Muscle of arm (tissue), 12 donors: ENCODE data around the gene USB1. TPM values are rescaled to one million over a fixed set of nuclear protein-coding genes. Genes with fewer than 3 reads are reported as not detected.
"Not testable (repeated sequence)": the region's sequence is repeated elsewhere in the genome, so short reads cannot be mapped to it uniquely, and the experiment has no call there.

Source experiments
- DNase-seq: peaks from one replicate; pipeline ENCODE4 v3.0.0-alpha.2; 2013
- polyA plus RNA-seq, 12 donors: library from polyadenylated mRNA; unstranded; fragments of 120-200 nt; gene quantifications; one replicate each; pipeline ENCODE4 v1.2.1, GENCODE V29; 2013; ENCODE audit not compliant: insufficient read length in 12 of 12

Gene USB1
- polyA plus RNA-seq, 12 donors: 11.1 to 33.9 (median 15.5) TPM; not detected in 1

DNA sequence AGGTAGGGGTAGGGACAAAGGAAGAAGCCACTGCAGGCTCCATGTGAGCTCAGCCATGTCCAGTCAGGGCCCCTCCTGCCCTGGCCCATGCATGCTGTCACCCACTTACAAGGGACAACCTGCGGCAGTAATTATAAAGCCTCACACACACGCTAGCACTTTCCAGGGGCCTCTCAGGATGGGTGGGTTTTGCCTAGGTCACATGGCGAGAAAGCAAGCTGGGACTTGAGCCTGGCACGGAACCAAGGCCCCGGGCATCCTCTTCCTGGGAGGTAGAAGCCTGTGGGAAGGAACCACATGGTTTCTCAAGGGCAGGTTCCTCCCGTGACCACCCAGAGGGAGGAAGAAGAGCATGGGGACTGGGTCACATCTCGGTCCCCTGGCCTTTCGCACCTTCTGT lies 7.8 kb upstream of the USB1 start:
- DNase-seq: no peak

DNA sequence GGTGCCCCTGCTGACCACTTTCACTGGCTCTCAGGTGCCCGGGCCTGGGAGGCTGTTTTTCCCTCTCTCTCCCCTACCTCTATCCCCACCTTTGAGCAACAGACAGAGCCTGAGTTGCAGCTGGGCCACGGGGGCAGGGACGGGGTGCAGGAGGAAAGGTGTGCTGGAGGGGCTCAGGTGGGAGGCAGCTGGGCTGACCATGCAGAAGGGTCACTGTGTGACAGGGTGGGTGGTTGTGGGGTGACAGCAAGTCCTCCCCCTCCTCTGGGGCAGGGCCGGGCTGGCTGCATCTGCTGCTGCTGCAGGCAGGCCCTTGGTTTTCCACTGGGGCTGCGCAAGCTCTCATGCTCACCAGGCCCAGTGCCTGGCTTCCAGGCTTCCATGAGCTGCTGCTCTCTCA lies 7.3 kb upstream of the USB1 start:
- DNase-seq: no peak

DNA sequence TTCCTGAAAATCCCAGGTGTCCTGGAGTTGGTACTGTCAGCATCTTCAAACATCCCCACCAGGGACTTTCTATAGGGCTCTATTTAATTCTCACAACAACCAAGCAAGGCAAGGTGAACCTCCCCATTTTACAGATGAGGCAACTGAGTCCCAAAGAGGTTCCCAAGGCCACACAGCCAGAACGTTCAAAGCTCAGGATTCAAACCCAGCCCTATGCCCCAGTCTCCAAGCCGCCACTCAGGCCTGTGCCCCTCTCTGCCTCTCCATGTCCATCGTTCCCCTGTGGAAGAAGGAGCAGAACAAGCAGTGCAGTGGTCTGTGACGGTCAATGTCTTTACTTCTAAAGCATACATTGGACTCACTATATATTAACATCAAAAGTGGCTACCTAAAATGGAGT lies 6.8 kb upstream of the USB1 start:
- no peak for DNase-seq

DNA sequence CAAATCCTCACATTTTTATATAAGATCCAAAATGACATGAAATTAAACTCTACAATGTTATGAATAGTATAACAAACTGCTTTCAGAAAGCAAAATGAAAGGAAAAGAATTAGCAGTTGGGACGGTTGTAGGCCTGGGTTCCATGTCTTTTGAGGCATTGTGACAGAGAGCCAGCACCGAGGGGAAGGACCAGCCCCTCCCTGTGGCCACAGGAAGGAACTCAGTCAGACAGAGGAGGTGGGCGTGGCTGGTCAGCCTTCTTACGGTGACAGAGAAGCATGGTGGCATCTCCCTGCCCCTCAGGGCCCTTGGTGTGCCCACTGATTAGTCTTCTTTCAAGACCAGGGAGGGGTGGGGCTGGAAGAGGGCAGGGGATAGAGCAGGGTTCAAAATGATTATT lies 6.4 kb upstream of the USB1 start:
- DNase-seq: no peak

DNA sequence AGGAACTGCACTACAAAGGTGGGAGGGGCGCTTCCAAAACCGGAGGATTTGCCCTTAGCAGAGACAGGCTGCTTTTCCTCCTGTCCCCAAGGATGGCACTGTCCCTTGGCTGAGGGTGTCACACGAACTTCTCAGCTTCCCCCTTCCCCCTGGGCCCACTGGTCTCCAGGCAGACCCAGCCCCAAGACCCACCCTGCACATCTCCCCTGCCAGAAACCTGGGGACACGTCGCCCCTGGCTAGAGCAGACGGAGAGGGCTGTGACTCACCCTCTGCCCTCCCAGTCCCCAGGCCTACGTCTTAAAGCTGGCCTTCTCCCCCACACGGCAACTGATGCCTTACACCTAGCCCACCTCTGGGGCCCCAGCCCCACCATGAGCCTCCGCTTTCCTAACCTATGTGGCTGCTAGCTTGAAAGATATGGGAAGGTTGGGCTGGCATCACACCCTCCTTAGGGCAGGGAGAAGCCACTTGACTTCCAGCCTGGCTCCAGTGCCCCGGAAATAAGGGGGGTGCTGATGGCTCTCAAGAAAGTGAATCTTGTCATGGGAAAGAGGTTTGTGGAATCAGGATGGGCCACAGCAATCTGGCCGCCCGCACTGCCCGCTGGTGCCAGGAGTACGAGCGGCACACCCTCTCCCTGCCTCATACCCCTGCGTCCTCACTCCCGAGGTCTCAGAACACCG lies 5.3 kb upstream of the USB1 start:
- DNase-seq: no peak

DNA sequence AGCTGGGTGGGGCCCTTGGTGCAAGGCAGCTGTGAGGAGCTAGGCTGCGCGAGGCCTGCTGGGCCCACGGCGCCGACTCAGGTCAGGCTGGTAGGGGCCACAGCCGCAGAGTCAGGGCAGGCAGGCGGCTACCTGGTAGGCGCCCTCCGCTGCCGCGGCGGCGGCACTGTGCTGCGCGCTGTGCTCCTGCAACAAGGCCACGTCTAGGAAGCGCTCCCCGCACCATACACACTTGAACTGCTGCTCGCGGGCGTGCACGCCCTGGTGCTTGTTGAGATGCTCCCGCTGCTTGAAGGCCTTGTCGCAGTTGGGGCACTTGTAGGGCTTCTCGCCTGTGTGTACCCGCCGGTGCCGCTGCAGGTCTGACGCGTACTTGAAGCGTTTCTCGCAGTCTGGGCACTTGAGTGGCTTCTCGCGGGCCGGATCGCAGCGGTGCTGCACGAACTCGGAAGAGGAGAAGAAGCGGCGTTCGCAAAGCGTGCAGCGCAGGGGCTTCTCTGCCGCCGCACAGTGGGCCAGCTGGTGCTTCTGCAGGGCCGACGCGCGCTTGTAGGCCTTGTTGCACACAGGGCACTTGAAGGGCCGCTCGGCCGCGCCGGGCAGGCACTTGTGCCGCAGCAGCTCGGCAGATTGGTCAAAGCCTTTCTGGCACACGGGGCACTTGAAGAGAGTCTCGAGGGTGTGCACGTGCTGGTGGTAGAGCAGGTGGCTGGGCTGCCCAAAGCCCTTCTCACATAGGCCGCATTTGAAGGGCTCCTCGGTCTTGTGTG lies 4.6 kb upstream of the USB1 start:
- no peak for DNase-seq

DNA sequence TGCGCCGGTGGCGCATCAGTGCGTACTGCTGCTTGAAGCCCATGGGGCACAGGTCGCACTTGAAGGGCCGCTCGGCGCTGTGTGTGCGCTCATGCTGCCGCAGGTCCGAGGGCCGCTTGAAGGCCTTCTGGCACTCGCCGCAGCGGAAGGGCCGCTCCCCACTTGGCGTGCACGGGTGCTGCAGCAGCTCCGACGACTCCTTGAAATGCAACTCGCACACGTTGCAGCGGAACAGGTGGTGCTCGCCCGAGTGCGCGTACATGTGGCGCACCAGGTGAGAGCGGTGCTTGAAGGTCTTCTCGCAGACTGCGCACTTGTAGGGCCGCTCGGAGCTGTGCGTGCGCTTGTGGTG lies 4.1 kb upstream of the USB1 start:
- DNase-seq: no peak

DNA sequence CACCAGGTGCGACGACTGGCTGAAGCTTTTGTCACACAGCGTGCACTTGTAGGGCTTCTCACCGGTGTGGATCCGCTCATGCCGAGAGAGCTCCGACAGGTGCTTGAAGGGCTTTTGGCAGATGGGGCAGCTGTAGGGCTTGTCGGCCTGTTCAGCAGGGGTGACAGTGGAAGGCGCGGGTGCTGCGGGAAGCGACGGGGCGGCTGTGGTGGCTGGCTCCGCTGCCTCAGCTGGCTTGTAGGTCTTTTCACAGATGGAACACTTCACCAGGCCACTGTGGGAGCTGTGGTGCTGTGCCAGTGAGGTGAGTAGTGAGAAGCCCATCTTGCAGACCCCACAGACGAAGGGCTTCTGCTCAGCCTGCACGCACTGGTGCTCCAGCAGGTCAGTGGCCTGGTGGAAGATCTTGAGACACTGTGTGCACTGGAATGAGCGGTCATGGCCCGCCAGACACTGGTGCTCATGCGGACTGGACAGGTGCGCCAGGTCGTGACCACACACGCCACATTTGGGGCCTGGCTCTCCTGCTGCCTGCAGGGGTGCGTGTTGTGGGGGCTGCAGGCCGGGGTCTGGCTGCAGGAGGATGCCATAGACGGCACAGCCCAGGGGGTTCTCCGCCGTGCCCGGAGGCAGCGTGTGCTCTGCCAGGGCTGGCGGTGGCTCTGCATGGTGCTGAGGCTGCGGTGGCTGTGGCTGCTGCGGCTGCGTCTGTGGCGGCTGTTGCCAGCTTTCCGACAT lies 3.5 kb upstream of the USB1 start:
- DNase-seq: no peak

DNA sequence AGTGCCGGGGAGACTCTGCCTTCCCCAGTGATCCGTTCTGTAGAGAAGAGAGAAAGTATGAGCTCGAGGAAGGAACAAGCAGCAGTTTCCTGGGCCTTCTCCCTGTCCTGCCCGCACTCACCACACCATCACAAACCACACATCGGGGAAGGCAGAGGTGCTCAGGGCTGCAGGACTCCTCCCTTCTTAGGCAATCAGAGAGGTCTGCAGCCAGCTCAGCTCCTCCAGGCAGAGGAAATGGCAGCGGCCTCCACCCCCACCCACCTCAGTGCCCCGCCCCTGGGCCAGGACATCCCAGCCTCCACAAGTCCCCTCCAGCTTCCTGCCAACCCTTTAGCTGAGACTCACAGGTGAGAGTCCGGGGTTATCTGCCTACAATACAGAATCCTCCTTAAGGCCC lies 2.7 kb upstream of the USB1 start:
- DNase-seq: no peak

DNA sequence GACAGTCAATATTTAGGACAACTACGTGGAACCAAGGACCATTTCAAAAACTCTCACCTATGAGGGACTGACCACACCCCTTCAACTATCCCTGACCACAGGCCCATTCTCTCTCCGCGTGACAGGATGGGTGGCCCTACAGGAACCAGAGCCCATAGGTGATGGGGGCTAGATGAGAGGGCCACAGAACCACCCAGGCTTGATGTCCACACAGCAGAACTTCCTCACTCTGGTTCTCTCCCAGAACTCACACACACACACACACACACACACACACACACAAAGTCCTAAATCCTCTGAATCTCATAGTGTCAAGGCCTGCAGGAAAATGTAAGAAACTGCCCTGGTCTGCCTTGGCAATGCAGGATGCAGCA lies 2.2 kb upstream of the USB1 start:
- no peak for DNase-seq

DNA sequence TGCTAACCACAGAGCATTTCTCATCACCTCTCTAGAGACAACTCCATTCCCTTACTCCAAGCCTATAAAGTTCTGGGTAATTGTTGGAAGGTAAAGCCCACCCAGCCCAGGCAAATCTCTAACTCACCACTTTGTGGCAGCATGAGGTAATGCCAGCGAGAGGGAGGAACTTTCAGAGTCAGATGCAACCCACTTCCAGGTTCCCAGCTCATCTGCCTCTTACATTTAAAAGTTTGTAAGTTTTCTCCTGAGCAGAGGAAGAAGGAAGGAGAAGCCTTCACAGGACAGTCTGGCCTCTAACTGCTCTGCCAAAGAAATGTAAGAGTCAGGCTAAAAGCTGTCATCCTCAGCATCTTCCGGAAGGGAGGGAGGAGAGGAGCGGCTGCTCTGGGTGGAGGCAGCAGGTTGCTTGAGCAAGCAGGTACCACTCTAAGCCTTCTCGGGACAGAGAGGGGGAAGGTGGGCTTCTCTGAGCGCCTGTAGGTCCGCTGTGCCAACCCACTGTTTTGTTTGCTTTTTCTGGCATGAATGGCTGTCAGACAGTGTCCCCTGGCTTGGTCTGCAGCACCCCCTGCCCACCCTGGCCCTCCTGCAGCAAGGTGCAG lies 1.7 kb upstream of the USB1 start:
- no peak for DNase-seq

DNA sequence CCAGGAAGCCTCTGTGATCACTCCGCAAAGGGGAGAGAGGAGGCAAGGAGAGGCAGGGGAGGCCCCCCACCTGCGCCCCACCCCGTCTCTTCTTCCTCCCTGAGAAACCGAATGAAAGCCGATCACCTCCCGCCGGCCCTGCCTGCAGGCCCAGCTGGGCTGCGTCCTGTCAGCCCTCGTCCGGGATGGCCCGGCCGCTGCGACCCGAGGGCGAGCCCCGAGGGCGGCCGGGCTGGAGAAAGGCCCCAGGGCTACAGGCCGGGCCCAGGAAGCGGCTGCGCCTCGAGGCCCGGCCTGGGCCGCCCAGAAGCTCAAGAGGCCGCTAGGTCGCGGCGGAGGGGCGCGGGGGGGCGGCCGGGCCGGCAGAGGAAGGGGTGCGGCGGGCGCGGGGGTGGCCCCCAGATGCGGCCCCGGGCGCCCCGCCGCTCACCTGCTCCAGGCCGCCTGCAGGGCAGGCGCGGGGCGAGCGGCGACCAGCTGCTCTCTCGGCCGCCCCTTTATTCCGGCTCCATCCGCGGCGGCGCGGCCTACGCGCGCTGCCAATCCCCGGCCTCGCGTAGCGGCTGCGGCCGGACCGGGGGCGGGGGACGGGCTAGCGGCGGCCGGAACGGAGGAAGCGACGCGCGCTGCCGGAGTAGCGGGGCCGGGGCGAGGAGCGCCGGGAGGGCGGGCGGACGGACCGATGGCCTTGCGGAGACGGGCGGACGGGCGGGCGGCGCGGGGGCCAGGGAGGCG lies 1.1 kb upstream of the USB1 start, which contains the start of gene ZNF319:
ZNF319 (minus strand) TSS at position 702 of the 735 bp plus-strand sequence. CDS start 2,407 bp downstream, outside the sequence.
- no peak for DNase-seq

DNA sequence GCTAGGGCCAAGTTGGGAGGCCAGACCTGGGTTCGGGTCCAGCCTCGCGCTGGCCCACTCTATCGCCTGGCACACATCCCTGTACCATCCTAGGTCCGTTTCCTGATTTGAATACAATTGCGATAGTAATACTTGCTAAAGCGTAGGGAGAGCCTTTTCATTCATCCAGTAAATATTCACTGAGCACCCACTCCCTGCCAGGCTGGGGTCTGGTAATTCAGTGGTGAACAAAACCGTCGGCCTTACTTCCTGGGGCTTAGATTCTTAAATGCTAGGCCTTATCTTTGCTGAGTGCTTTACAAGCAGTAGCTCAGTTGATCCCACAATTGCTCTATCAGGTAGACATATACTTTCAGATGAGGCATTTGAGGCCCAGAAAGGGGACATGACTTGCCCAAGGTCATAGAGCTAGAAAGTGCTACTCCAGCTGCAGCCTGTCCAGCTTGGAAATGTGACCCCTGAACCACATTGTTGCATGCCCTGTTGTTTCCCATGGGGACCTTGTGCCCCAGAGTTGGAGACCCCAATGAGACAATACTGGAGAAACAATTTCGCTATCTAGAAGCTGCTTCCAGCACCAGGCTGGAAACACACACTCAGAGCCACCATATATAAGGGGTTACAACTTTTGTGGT lies 691 bp downstream of the USB1 start:
- no peak for DNase-seq

DNA sequence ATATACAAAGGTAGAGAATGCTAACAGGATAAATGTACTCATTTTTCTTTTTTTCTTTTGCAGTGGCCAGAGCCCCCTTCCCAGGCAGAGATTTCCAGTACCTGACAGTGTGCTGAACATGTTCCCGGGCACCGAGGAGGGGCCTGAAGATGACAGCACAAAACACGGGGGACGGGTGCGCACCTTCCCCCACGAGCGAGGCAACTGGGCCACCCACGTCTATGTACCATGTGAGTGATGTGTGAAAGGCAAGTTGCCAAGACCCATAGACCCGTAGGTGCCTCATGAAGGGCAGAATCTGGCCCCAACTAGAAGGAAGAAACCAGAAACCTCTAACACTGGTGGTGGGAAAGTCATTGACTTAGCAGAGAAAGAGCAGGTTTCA lies 1.2 kb downstream of the USB1 start:
- DNase-seq: no peak

DNA sequence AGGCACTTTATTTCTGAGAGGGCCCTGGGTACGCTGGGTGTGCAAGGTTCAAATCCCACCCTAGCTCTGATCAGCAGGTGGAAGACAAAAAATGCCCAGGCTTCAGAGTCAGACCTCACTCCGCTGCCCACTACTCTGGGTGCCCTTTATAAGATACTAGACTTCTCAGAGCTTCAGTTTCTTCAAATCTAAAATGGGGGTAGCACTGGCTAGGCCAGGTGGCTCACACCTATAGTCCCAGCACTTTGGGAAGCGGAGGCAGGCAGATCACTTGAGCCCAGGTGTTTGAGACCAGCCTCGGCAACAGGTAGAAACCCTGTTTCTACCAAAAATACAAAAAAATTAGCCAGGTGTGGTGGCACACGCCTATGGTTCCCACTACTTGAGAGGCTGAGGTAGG lies 1.7 kb downstream of the USB1 start:
- DNase-seq: no peak

DNA sequence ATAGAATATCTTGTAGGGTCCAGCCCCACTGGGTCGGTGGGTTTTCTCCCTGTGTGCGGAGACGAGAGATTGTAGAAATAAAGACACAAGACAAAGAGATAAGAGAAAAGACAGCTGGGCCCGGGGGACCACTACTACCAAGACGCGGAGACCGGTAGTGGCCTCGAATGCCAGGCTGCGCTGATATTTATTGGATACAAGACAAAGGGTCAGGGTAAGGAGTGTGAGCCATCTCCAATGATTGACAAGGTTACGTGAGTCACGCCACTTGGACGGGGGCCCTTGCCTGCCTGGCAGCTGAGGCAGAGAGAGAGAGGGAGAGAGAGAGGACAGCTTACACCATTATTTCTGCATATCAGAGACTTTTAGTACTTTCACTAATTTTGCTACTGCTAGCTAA lies 3.5 kb downstream of the USB1 start:
- not testable (repeated sequence) for DNase-seq

DNA sequence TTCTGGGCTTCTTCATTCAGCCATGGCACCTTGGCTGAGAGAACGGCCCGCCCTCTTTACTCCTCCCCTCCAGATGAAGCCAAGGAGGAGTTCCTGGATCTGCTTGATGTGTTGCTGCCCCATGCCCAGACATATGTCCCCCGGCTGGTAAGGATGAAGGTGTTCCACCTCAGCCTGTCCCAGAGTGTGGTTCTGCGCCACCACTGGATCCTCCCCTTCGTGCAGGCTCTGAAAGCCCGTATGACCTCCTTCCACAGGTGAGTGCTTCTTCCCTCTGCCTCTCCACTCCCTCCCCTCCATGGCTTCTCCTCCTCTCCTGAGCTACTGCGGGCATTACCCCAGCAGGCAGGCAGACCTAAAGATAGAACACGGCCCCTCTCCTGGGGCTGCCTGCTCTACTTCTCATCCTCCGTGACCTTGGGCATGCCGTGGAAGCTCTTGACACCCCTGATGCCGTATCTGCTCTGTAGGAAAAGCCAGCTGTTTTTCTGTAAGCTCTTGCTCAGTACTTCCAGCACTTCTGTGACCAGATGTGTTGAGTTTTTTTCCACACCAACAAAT lies 8.7 kb downstream of the USB1 start:
- DNase-seq: no peak

DNA sequence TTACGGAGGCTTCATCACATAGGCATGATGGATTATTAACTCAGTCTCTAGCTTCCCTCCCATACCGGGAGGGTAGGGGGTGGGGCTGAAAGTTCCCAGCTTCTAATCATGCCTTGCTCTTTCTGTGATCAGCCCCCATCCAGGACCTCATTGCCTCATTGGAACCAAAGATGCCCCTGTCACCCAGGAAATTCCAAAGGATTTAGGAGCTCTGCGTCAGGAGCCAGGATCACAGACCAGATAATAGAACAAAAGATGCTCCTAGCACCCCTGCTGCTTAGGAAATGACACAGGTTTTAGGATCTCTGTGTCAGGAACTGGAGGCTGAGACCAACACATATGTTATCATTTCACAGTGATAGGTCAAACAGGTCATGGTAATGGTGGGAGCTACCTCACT lies 9.7 kb downstream of the USB1 start:
- DNase-seq: no peak

DNA sequence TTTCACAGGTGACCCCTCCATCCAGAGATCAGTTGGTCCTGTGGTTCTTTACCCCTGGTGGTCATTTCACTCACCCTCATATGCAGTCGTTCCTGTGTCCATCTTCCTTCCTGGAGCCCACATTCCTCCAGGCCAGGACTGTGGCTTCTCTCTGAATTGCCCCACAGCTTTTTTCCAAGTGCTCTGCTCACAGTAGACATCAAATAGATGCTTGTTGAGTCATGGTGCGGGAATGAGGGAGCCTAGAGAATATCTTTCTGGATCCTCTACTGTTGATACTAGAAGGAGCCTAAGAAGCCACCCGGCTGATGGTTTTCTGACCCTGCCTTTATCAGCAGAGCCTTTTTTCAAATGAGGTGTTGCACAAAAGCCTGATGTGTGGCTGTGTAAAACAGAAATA lies 10.4 kb downstream of the USB1 start:
- DNase-seq: no peak

DNA sequence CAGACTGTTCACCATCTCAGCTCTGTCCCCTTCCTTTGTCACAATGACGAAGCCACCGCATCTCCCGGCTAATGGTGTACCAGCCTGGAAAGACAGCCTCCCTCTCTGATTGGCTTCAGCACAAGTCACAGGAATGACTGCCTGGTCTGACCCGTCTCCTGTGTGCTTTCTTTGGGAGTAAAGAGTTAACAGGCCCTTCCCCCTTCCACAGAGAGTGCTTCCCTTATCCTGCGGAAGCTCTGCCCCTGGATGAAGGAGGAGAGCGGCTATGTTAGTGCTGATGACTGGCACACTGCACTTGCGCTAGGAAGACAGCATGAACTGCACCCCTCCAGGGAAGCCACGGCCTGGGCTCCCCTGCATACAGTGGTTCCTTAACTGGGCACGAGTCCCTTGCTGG lies 11.3 kb downstream of the USB1 start:
- DNase-seq: no peak
